Small intestine (tissue), 7 donors: ENCODE data around the gene COL5A1. TPM values are rescaled to one million over a fixed set of nuclear protein-coding genes. Genes with fewer than 3 reads are reported as not detected.
"Not testable (repeated sequence)": the region's sequence is repeated elsewhere in the genome, so short reads cannot be mapped to it uniquely, and the experiment has no call there.

Experiments used
- DNase-seq, 2 donors: peaks; one replicate each; pipeline versions ENCODE4 v3.0.0 to v3.0.0-alpha.2; 2013
- FAIRE-seq: peaks from 2 replicates; lab custom pipeline; 2012; peaks lifted over from hg19 to GRCh38; lab: Jason Lieb, UNC
- H3K27ac ChIP-seq, 3 donors: one replicate each; pipeline ENCODE4 v1.5.1; 2013; ENCODE audit warnings: low read length in 2 of 3, mild to moderate bottlenecking in 2 of 3, control low read depth in 1 of 3, inconsistent platforms in 1 of 3, low read depth in 1 of 3, moderate library complexity in 1 of 3
- H3K27me3 ChIP-seq, 3 donors: one replicate each; pipeline ENCODE4 v1.6.1; 2013; ENCODE audit warnings: low read length in 3 of 3, inconsistent platforms in 1 of 3; ENCODE audit not compliant: control insufficient read depth in 3 of 3, insufficient read depth in 3 of 3
- H3K36me3 ChIP-seq, 3 donors: one replicate each; pipeline ENCODE4 v1.6.1; 2013; ENCODE audit warnings: low read length in 3 of 3, inconsistent platforms in 1 of 3, low read depth in 1 of 3, mild to moderate bottlenecking in 1 of 3, moderate library complexity in 1 of 3; ENCODE audit not compliant: control insufficient read depth in 3 of 3, insufficient read depth in 2 of 3
- H3K4me1 ChIP-seq, 3 donors: one replicate each; pipeline ENCODE4 v1.6.1; 2013; ENCODE audit warnings: low read length in 2 of 3, inconsistent platforms in 1 of 3, low read depth in 1 of 3, mild to moderate bottlenecking in 1 of 3, moderate library complexity in 1 of 3; ENCODE audit not compliant: control insufficient read depth in 3 of 3, insufficient read depth in 2 of 3
- H3K4me3 ChIP-seq, 3 donors: one replicate each; pipeline ENCODE4 v1.5.1; 2013; ENCODE audit warnings: low read length in 3 of 3, control low read depth in 1 of 3, inconsistent platforms in 1 of 3, low read depth in 1 of 3, mild to moderate bottlenecking in 1 of 3, moderate library complexity in 1 of 3
- H3K9me3 ChIP-seq, 2 donors: one replicate each; pipeline ENCODE4 v1.6.1; 2013; ENCODE audit warnings: low read depth in 1 of 2, low read length in 1 of 2; ENCODE audit not compliant: control insufficient read depth in 2 of 2, insufficient read depth in 1 of 2
- WGBS, 3 donors: extraction: QIAGEN DNeasy Blood & Tissue Kit; methylation state at CpG; one replicate each; pipeline ENCODE4 v1.1.7; 2013; 5-methylcytosine and 5-hydroxymethylcytosine counted together
- polyA plus RNA-seq, 4 donors: library from polyadenylated mRNA; stranded (reverse) in 3 of 4; unstranded in 1 of 4; fragments of 200-250 nt in 3 of 4; fragments of 120-200 nt in 1 of 4; gene quantifications; one replicate each; pipeline versions ENCODE4 v1.2.1 to v1.2.3, GENCODE V29; 2013
- donor health status: healthy with polysubstance abuse.
- donor health status: control.
- donor health status: control.
- donor health status: Bipolar disorder and iron deficiency.
- donor health status: healthy.

Gene COL5A1
- polyA plus RNA-seq, 4 donors, result 0.22 to 54.0 (median 5.4) TPM

- no peak for FAIRE-seq
Observed at GRCh38 chr9:134700636-134701350, 59.2 kb downstream of the COL5A1 start.

DNA sequence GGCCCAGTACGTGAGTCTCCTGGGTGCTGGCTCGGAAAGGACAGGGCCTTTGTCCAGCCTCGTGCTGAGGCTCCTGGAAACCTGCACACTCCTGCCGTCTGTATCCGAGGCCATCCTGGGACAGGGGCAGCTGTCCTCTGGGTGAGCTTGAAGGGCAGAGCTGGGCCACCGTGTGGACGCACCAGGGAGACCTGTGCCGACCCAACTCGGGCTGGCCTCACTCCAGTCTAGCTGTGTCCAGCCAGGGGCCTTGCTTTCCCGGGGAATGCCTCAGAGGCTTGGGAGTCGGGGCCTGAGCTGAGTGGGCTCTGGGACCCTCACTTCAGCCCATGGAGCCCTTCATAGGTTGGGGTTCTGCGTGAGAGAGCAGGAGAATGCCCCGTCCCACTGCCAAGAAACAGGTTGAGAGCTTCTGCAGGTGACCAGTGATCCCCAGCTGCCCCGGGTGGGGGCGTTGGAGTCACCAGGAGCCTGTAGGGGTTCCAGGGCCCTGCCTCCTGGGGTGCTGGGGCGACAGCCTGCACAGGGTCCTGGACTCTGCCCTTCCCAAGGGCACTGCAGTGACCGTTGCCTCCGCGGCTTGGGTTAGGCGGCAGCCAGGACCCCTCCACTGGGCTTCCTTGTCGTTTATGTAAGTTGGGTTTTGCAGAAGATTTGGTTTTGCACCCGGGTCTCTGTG lies 60.1 kb downstream of the COL5A1 start:
- no peaks in the 10 kb centered on the region for H3K9me3 ChIP-seq
- WGBS, 3 donors, result 76 to 85% (median 84%) methylated on average over 21 to 22 of the region's 22 CpGs
- H3K4me1 ChIP-seq, result peaks cover 0 to 6% (median 0%) of the 10 kb centered on the region in 3 donors
- H3K4me3 ChIP-seq, result no peak overlapping the region
- H3K36me3 ChIP-seq, result peaks cover 0 to 33% (median 0%) of the 10 kb centered on the region in 3 donors
- DNase-seq (no peak), FAIRE-seq (no peak)
- H3K27ac ChIP-seq, result no peak overlapping the region
- no peaks in the 10 kb centered on the region for H3K27me3 ChIP-seq

More at GRCh38 chr9:134700636-134701350, 59.2 kb downstream of the COL5A1 start:
- H3K4me1 ChIP-seq, result no peaks in the 10 kb centered on the region
- H3K27me3 ChIP-seq, result no peaks in the 10 kb centered on the region
- WGBS, 3 donors, result 74 to 80% (median 77%) methylated on average over 30 of the region's 30 CpGs
- H3K27ac ChIP-seq, result no peak overlapping the region
- no peak overlapping the region for H3K4me3 ChIP-seq
- H3K9me3 ChIP-seq, result no peaks in the 10 kb centered on the region
- DNase-seq, result no peak
- H3K36me3 ChIP-seq, result peaks cover 0 to 26% (median 0%) of the 10 kb centered on the region in 3 donors

DNA sequence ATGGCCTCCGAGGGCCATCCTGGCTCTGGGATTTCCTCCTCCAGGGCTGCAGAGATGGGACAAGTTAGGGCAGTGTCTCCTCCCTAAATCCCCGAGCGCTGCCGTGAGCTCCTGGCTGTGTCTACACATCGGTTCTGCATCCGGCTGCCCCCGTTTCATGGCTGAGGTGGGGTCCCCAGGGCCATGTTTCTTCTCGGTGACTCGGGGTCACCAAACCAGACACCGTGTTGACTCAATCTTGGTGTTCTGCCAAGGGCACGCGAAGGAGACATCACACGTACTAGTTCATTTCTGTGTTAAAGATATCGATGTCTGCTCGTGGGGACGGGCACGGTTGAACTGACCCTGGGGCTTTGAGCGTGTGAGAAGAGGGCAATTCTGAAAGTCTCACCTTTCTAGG lies 60.7 kb downstream of the COL5A1 start:
- Histone ChIP-seq H3K4me1 (peaks cover 0 to 8% (median 0%) of the 10 kb centered on the region in 3 donors), H3K27ac (no peak overlapping the region), H3K4me3 (no peak overlapping the region), H3K27me3 (no peaks in the 10 kb centered on the region), H3K36me3 (peaks cover 0 to 34% (median 0%) of the 10 kb centered on the region in 3 donors), H3K9me3 (no peaks in the 10 kb centered on the region)
- WGBS, 3 donors, result 79 to 80% (median 79%) methylated on average over 18 of the region's 18 CpGs
- no peak for DNase-seq
- no peak for FAIRE-seq

DNA sequence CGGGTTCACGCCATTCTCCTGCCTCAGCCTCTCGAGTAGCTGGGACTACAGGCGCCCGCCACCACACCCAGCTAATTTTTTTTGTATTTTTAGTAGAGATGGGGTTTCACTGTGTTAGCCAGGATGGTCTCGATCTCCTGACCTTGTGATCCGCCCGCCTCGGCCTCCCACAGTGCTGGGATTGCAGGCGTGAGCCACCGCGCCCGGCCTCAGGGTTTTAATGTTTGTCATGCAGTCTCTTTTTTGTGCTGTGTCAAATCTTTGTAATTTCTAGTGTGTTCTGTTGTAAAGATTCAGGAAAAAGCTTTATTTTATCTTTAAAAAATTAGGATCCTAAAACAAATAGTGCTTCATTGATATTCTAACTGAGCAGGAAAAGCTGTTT lies 62.1 kb downstream of the COL5A1 start:
- H3K9me3 ChIP-seq, DNase-seq, H3K27me3 ChIP-seq, H3K4me3 ChIP-seq, FAIRE-seq, H3K27ac ChIP-seq: not testable (repeated sequence)
- 75 to 96% (median 91%) methylated on average over 7 to 13 of the region's 13 CpGs for WGBS, 3 donors
- H3K4me1 ChIP-seq, result peaks cover 0 to 18% (median 0%) of the 10 kb centered on the region in 3 donors
- H3K36me3 ChIP-seq, result peaks cover 0 to 34% (median 0%) of the 10 kb centered on the region in 3 donors

- Histone ChIP-seq H3K36me3 (peaks cover 0 to 37% (median 0%) of the 10 kb centered on the region in 3 donors), H3K4me1 (peaks cover 0 to 18% (median 2%) of the 10 kb centered on the region in 3 donors), H3K27ac (no peak overlapping the region), H3K9me3 (no peaks in the 10 kb centered on the region), H3K4me3 (no peak overlapping the region), H3K27me3 (no peaks in the 10 kb centered on the region)
- WGBS, 3 donors, result 50 to 54% (median 51%) methylated on average over 10 of the region's 10 CpGs
- no peak for DNase-seq
- no peak for FAIRE-seq
Observed at GRCh38 chr9:134704498-134704897, 62.9 kb downstream of the COL5A1 start.

DNA sequence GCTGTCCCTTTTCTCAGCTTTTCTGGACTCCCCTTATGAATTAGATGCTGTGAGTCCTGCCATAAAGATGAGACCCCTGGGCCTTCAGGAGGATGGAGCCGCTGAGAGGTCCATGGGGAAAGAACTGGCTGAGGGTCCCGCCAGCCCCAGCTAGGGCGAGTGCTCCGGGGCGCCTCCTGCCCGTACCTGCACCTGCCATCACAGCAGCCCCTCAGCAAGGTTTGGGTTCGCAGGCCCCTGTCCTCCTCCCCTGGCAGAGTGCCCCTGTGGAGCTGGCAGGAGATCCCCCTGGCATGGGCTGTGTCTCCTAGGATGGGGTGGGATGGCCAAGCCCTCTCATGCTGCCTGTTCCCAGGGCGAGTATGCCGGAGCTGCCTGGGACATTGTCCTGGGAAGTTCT lies 64.2 kb downstream of the COL5A1 start:
- H3K4me3 ChIP-seq, result no peak overlapping the region
- H3K36me3 ChIP-seq, result peaks cover 0 to 32% (median 0%) of the 10 kb centered on the region in 3 donors
- FAIRE-seq, result no peak
- peak overlapping the region in 1 of 3 donors; percentile 87 for H3K27ac ChIP-seq
- WGBS, 3 donors, result 74 to 82% (median 79%) methylated on average over 8 to 9 of the region's 9 CpGs
- H3K27me3 ChIP-seq, result no peaks in the 10 kb centered on the region
- H3K9me3 ChIP-seq, result no peaks in the 10 kb centered on the region
- DNase-seq, result no peak
- H3K4me1 ChIP-seq, result peaks cover 0 to 18% (median 2%) of the 10 kb centered on the region in 3 donors

DNA sequence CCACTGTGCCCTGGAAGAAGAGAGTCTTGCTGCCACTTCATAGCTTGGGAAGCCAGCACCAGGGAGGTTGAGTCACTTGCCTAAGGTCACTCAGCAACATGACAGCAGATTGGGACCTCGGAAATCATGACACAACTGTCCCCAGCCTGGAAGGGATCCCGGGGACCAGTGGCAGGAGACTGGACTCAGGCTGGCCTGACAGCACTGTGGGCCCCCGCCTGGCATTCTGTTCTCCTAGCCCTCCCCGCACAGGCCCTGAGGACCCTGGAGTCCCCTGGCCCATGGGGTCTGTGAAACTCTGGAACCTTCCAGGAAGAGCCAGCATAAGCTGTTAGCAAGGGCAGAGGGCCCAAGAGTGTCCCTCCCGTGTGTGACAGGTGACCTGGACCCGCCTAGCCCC lies 64.9 kb downstream of the COL5A1 start:
- peaks cover 0 to 30% (median 0%) of the 10 kb centered on the region in 3 donors for H3K36me3 ChIP-seq
- H3K9me3 ChIP-seq, result no peaks in the 10 kb centered on the region
- FAIRE-seq, result no peak
- no peak overlapping the region for H3K4me3 ChIP-seq
- peak overlapping the region in 2 of 3 donors; percentile 80 to 87 for H3K27ac ChIP-seq
- no peak for DNase-seq
- WGBS, 3 donors, result 62 to 64% (median 64%) methylated on average over 6 of the region's 6 CpGs
- no peaks in the 10 kb centered on the region for H3K27me3 ChIP-seq
- H3K4me1 ChIP-seq, result peaks cover 0 to 18% (median 2%) of the 10 kb centered on the region in 3 donors

DNA sequence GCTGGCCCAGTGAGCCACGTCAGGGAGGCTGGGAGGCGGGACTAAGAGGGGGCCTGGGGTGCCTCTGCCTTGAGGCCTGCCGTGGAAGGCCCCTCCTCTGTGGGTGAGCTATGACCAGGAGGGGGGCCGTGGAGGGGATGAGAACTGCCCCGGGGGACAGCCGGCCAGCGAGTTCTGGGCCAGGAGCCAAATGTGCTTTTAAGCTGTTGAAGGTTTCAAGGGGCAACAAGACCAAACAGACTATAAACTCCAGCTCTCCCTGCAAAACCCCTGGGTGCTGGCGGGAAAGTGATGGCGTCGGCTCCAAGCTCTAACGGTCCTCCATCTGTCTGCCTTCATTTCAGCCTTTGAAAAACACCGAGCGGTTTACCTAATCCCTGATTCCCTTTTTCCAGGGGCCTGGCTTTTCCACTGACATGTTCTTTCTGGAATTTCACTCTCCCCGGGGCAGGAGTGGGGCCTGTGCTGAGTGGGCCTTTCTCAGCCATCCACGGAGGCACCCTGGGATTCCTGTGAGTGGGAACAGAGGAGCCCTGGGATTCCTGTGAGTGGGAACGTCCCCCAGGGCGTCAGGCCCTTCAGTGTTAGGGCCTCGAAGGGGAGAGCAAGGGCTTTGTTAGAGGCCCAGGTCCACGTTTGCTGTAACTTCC lies 65.6 kb downstream of the COL5A1 start:
- Histone ChIP-seq H3K36me3 (peaks cover 0 to 26% (median 0%) of the 10 kb centered on the region in 3 donors), H3K9me3 (no peaks in the 10 kb centered on the region), H3K4me1 (peaks cover 0 to 18% (median 2%) of the 10 kb centered on the region in 3 donors), H3K27ac (peak overlapping the region in 2 of 3 donors; percentile 80 to 87), H3K4me3 (no peak overlapping the region), H3K27me3 (no peaks in the 10 kb centered on the region)
- 25 to 41% (median 39%) methylated on average over 18 to 19 of the region's 19 CpGs for WGBS, 3 donors
- DNase-seq (peak in 1 of 2 donors; percentile 71), FAIRE-seq (no peak)
